GM08714 (cell line): ENCODE results near the gene MXRA7.
"Not testable (repeated sequence)": the region's sequence is repeated elsewhere in the genome, so short reads cannot be mapped to it uniquely, and the experiment has no call there.

Source experiments
- H3K4me3 ChIP-seq: fragments of 200-500 bp; sonication (Bioruptor generic); 2 replicates; pipeline ENCODE4 v1.5.1; 2014; ENCODE audit warnings: mild to moderate bottlenecking, low read length, inconsistent platforms
- ZNF274 ChIP-seq: IDR thresholded peaks from 2 replicates; pipeline ENCODE4 v1.6.1; 2012; ENCODE audit warnings: mild to moderate bottlenecking, low read depth, low read length

The MXRA7 gene

GRCh38 chr17:76710863-76711611 is at the start of gene MXRA7:
MXRA7 (minus strand) TSS chr17:76710965; CDS start chr17:76710946, 19 bp downstream.
- TF ChIP-seq ZNF274 = no peak
- peak within 1 kb of the TSS; percentile 37 for H3K4me3 ChIP-seq

GRCh38 chr17:76758570-76758969 is 47.8 kb upstream of the MXRA7 start:
- no peak overlapping the region for H3K4me3 ChIP-seq

GRCh38 chr17:76757256-76757655 is 46.5 kb upstream of the MXRA7 start:
- no peak for TF ChIP-seq ZNF274
- no peak overlapping the region for H3K4me3 ChIP-seq

More at GRCh38 chr17:76758570-76758969, 47.8 kb upstream of the MXRA7 start:
- TF ChIP-seq ZNF274 = no peak

- H3K4me3 ChIP-seq = no peak overlapping the region
- no peak for TF ChIP-seq ZNF274
Measured at GRCh38 chr17:76755285-76755684, 44.5 kb upstream of the MXRA7 start.

- TF ChIP-seq ZNF274 = no peak
- no peak overlapping the region; the same call in 1 of the 2 replicates for H3K4me3 ChIP-seq
Measured at GRCh38 chr17:76753061-76753961, 42.5 kb upstream of the MXRA7 start.

- no peak for TF ChIP-seq ZNF274
- no peak overlapping the region for H3K4me3 ChIP-seq
Measured at GRCh38 chr17:76752006-76752405, 41.2 kb upstream of the MXRA7 start.

GRCh38 chr17:76751416-76751993 is 40.7 kb upstream of the MXRA7 start:
- no peak overlapping the region for H3K4me3 ChIP-seq
- no peak for TF ChIP-seq ZNF274

GRCh38 chr17:76748657-76749056 is 37.9 kb upstream of the MXRA7 start:
- TF ChIP-seq ZNF274 = no peak
- no peak overlapping the region for H3K4me3 ChIP-seq

- TF ChIP-seq ZNF274 = no peak
Measured at GRCh38 chr17:76747716-76748363, 37.1 kb upstream of the MXRA7 start.

GRCh38 chr17:76745785-76746184 is 35.0 kb upstream of the MXRA7 start:
- H3K4me3 ChIP-seq = not testable (repeated sequence)

More at GRCh38 chr17:76747716-76748363, 37.1 kb upstream of the MXRA7 start:
- H3K4me3 ChIP-seq = no peak overlapping the region

- TF ChIP-seq ZNF274 = no peak
- H3K4me3 ChIP-seq = no peak overlapping the region
Measured at GRCh38 chr17:76744747-76745146, 34.0 kb upstream of the MXRA7 start.

- no peak overlapping the region for H3K4me3 ChIP-seq
- no peak for TF ChIP-seq ZNF274
Measured at GRCh38 chr17:76742958-76743357, 32.2 kb upstream of the MXRA7 start.

- H3K4me3 ChIP-seq = no peak overlapping the region
- TF ChIP-seq ZNF274 = no peak
Measured at GRCh38 chr17:76740329-76741118, 29.8 kb upstream of the MXRA7 start.

- H3K4me3 ChIP-seq = not testable (repeated sequence)
Measured at GRCh38 chr17:76739568-76740115, 28.9 kb upstream of the MXRA7 start.
